Embryonic facial prominence (tissue), 1 donor: Measurements from ENCODE around the gene PCDHB7.
"Not testable (repeated sequence)": the region's sequence is repeated elsewhere in the genome, so short reads cannot be mapped to it uniquely, and the experiment has no call there.

Experiments
- DNase-seq: peaks from one replicate; pipeline ENCODE4 v3.0.0-alpha.2; 2016; ENCODE audit errors: extremely low spot score

Gene PCDHB7

GRCh38 chr5:141180313-141180712 lies 7.9 kb downstream of the PCDHB7 start:
- no peak for DNase-seq

GRCh38 chr5:141182248-141182647 lies 9.8 kb downstream of the PCDHB7 start, which contains the start of gene PCDHB16:
PCDHB16 (plus strand) TSS chr5:141182387; CDS start chr5:141182560, 173 bp downstream.
- DNase-seq, result no peak

GRCh38 chr5:141184117-141184855 lies 11.8 kb downstream of the PCDHB7 start:
- DNase-seq, result not testable (repeated sequence)

- no peak for DNase-seq
Measured at GRCh38 chr5:141186897-141187512, 14.6 kb downstream of the PCDHB7 start, which contains the start of gene PCDHB9. PCDHB9 (plus strand) TSS chr5:141187161; CDS start chr5:141187319, 158 bp downstream.

GRCh38 chr5:141188682-141189081 lies 16.2 kb downstream of the PCDHB7 start:
- DNase-seq, result not testable (repeated sequence)

- DNase-seq, result not testable (repeated sequence)
Measured at GRCh38 chr5:141189131-141189530, 16.7 kb downstream of the PCDHB7 start.

GRCh38 chr5:141192110-141192725 lies 19.8 kb downstream of the PCDHB7 start, which contains the start of gene PCDHB10:
PCDHB10 (plus strand) TSS chr5:141192353; CDS start chr5:141192553, 200 bp downstream.
- DNase-seq, result no peak

- not testable (repeated sequence) for DNase-seq
Measured at GRCh38 chr5:141194332-141194731, 21.9 kb downstream of the PCDHB7 start.

- no peak for DNase-seq
Measured at GRCh38 chr5:141196363-141196762, 23.9 kb downstream of the PCDHB7 start.

- no peak for DNase-seq
Measured at GRCh38 chr5:141199359-141200235, 27.2 kb downstream of the PCDHB7 start, which contains the start of gene PCDHB11. PCDHB11 (plus strand) TSS chr5:141199627; CDS start chr5:141199775, 148 bp downstream.

GRCh38 chr5:141201126-141201525 lies 28.7 kb downstream of the PCDHB7 start:
- DNase-seq, result not testable (repeated sequence)

- DNase-seq, result not testable (repeated sequence)
Measured at GRCh38 chr5:141201646-141202045, 29.2 kb downstream of the PCDHB7 start.

GRCh38 chr5:141208478-141208877 lies 36.0 kb downstream of the PCDHB7 start, which contains the start of gene PCDHB12:
PCDHB12 (plus strand) TSS chr5:141208719; CDS start chr5:141208908, 189 bp downstream.
- no peak for DNase-seq

- DNase-seq, result not testable (repeated sequence)
Measured at GRCh38 chr5:141210281-141210680, 37.8 kb downstream of the PCDHB7 start.

GRCh38 chr5:141210849-141211248 lies 38.4 kb downstream of the PCDHB7 start:
- not testable (repeated sequence) for DNase-seq

- not testable (repeated sequence) for DNase-seq
Measured at GRCh38 chr5:141213656-141214339, 41.4 kb downstream of the PCDHB7 start, which contains the start of gene PCDHB13. PCDHB13 (plus strand) TSS chr5:141213919; CDS start chr5:141214124, 205 bp downstream.

GRCh38 chr5:141214583-141214982 lies 42.1 kb downstream of the PCDHB7 start:
- DNase-seq, result not testable (repeated sequence)

- not testable (repeated sequence) for DNase-seq
Measured at GRCh38 chr5:141215504-141215903, 43.1 kb downstream of the PCDHB7 start.

- not testable (repeated sequence) for DNase-seq
Measured at GRCh38 chr5:141216035-141216434, 43.6 kb downstream of the PCDHB7 start.

- DNase-seq, result no peak
Measured at GRCh38 chr5:141223112-141223783, 50.8 kb downstream of the PCDHB7 start, which contains the start of gene PCDHB14. PCDHB14 (plus strand) TSS chr5:141223343; CDS start chr5:141223506, 163 bp downstream.
